Measurements from ENCODE around the gene GAB2.

- no peak for TF ChIP-seq EZH2 (IDR thresholded peaks at IDR 0.05; ENCODE audit: borderline replicate concordance, low read length)
- TF ChIP-seq, protein P1, sequence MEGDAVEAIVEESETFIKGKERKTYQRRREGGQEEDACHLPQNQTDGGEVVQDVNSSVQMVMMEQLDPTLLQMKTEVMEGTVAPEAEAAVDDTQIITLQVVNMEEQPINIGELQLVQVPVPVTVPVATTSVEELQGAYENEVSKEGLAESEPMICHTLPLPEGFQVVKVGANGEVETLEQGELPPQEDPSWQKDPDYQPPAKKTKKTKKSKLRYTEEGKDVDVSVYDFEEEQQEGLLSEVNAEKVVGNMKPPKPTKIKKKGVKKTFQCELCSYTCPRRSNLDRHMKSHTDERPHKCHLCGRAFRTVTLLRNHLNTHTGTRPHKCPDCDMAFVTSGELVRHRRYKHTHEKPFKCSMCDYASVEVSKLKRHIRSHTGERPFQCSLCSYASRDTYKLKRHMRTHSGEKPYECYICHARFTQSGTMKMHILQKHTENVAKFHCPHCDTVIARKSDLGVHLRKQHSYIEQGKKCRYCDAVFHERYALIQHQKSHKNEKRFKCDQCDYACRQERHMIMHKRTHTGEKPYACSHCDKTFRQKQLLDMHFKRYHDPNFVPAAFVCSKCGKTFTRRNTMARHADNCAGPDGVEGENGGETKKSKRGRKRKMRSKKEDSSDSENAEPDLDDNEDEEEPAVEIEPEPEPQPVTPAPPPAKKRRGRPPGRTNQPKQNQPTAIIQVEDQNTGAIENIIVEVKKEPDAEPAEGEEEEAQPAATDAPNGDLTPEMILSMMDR (IDR thresholded peaks at IDR 0.05; ENCODE audit: low read length), result no peak
These were observed 1.7 kb upstream of the GAB2 start for GRCh38 chr11:78419327-78419726.
